MM.1S (cell line): ENCODE data around the gene TENT4A.

Source experiments
- EZH2 ChIP-seq: fragments of 300-600 bp; sonication (generic); optimal IDR thresholded peaks from 2 replicates; pipeline ENCODE3; 2017; ENCODE audit warnings: low read depth, mild to moderate bottlenecking, antibody characterized with exemption, low read length, mixed read lengths
- EZH2phosphoT487 ChIP-seq: fragments of 300-600 bp; sonication (generic); IDR thresholded peaks from 2 replicates; pipeline ENCODE4 v1.6.1; 2018; ENCODE audit warnings: antibody characterized with exemption, low read length
- TF ChIP-seq, protein P1 (sequence below): fragments of 300-600 bp; sonication (generic); IDR thresholded peaks from 2 replicates; pipeline ENCODE4 v1.5.1; 2016; ENCODE audit warnings: antibody characterized with exemption, low read length, mixed read lengths

- TF ChIP-seq, protein P1, sequence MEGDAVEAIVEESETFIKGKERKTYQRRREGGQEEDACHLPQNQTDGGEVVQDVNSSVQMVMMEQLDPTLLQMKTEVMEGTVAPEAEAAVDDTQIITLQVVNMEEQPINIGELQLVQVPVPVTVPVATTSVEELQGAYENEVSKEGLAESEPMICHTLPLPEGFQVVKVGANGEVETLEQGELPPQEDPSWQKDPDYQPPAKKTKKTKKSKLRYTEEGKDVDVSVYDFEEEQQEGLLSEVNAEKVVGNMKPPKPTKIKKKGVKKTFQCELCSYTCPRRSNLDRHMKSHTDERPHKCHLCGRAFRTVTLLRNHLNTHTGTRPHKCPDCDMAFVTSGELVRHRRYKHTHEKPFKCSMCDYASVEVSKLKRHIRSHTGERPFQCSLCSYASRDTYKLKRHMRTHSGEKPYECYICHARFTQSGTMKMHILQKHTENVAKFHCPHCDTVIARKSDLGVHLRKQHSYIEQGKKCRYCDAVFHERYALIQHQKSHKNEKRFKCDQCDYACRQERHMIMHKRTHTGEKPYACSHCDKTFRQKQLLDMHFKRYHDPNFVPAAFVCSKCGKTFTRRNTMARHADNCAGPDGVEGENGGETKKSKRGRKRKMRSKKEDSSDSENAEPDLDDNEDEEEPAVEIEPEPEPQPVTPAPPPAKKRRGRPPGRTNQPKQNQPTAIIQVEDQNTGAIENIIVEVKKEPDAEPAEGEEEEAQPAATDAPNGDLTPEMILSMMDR: no peak
- TF ChIP-seq EZH2: no peak
- TF ChIP-seq EZH2phosphoT487: no peak
Observed at GRCh38 chr5:6705088-6705487, 8.1 kb upstream of the TENT4A start.
